ENCODE measurements around the gene IVD.

DNA sequence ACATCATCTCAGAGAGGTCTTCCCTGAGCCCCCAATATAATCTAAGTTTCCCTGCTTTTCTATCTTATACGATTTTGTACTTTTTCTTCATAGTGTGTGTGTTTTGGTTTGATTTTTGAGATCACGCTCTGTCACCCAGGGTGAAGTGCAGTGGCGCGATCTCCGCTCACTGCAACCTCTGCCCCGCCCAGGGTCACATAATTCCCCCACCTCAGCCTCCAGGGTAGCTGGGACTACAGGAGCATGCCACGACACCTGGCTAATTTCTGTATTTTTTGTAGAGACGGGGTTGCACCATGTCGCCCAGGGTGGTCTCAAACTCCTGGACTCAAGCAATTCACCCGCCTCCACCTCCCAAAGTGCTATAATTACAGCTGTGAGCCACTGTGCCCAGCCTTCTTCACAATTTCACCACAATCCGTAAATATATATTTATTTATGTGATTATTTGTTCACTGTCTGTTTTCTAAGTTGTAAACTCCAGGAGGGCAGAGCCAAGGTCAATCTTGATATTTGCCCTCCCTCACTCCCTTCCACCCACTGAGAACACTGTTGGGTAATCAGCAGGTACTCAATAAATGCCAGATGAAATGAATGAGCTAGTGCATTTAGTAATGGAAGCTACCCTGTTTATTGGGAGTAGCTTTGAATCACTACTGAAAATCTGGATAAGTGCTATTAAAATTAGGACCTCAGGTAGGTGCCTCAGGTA, 23.6 kb upstream of the IVD start:
- TF ChIP-seq, protein P1, sequence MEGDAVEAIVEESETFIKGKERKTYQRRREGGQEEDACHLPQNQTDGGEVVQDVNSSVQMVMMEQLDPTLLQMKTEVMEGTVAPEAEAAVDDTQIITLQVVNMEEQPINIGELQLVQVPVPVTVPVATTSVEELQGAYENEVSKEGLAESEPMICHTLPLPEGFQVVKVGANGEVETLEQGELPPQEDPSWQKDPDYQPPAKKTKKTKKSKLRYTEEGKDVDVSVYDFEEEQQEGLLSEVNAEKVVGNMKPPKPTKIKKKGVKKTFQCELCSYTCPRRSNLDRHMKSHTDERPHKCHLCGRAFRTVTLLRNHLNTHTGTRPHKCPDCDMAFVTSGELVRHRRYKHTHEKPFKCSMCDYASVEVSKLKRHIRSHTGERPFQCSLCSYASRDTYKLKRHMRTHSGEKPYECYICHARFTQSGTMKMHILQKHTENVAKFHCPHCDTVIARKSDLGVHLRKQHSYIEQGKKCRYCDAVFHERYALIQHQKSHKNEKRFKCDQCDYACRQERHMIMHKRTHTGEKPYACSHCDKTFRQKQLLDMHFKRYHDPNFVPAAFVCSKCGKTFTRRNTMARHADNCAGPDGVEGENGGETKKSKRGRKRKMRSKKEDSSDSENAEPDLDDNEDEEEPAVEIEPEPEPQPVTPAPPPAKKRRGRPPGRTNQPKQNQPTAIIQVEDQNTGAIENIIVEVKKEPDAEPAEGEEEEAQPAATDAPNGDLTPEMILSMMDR (IDR thresholded peaks at IDR 0.05 in 4 of 5, conservative IDR thresholded peaks at IDR 0.05 in 1 of 5) = no peak
- no peak for TF ChIP-seq POLR2A (IDR thresholded peaks at IDR 0.05)
